ENCODE measurements around the gene PTPN2.

DNA sequence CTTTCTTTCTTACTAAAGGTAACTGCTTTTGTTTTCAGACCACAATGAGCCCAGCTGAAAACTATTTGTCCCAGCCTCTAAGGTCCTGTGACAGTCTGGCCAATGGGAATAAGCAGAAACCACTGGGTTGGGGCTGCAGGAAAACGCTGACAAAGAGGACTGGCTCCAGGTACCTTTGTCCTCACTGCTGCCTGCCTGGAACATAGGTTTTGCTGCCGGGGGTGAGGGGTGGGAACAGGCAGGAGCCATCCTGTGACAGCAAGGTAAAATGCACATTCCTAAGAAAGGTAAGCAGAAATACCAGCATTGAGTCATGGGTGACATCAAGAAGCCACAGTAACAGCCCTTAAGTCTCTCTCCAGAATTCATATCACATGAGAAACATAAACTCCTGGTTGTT is 21.6 kb downstream of the PTPN2 start:
- no peak for TF ChIP-seq CTCF (IDR thresholded peaks at IDR 0.05)
- no peak for TF ChIP-seq POLR2A (IDR thresholded peaks at IDR 0.05)

Data from right lobe of liver (tissue), 4 donors.